Astrocyte (in vitro differentiated cells and primary cell): Measurements from ENCODE around the gene COL12A1.

Source experiments
- EZH2 ChIP-seq: IDR thresholded peaks from 2 replicates; pipeline ENCODE4 v1.6.1; 2012; ENCODE audit warnings: mild to moderate bottlenecking, low read length, inconsistent platforms; ENCODE audit not compliant: insufficient read depth
- TF ChIP-seq, protein P1 (sequence below): IDR thresholded peaks from 2 replicates; pipeline ENCODE4 v1.5.1; 2011; ENCODE audit warnings: low read depth, mild to moderate bottlenecking, inconsistent platforms, low read length, moderate library complexity; ENCODE audit not compliant: insufficient read depth

DNA sequence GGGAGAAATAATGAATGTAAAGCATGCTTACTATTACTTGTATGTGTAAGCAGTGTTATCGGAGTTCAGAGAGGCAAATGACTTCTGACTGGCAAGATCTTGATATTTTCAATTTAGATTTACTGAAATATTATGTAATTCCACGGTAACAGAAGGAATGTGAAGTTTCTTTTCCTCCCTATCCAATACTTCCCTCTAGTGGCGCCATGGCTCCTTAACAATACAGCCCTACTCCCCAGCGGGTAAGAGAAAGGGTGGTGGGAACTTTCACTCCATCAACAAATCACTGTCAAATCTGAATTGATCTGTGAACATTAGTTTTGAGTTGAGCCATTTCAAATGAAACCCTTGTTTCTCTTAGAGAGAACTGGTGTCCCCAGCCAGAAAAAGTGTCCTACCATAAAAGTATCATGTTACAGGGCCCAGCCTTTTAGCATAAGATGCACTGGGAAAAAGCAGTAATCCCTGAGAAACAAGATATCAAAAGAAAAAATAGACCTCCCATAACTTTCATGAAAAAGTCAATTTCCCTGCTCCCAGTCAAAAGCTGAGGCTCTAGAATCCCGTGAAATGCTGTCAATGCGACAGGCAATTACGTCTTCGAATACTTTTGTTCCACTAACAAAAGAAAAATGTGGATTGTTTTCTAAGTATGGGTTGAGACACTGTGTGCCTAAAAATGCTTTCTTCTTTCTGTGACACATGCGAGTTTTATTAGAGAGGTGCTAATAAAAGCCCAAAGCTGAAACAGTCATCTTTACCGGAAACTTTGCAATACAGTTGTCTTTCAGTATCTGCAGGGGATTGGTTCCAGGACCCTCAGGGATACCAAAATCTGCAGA is 24.9 kb upstream of the COL12A1 start:
- TF ChIP-seq, protein P1, sequence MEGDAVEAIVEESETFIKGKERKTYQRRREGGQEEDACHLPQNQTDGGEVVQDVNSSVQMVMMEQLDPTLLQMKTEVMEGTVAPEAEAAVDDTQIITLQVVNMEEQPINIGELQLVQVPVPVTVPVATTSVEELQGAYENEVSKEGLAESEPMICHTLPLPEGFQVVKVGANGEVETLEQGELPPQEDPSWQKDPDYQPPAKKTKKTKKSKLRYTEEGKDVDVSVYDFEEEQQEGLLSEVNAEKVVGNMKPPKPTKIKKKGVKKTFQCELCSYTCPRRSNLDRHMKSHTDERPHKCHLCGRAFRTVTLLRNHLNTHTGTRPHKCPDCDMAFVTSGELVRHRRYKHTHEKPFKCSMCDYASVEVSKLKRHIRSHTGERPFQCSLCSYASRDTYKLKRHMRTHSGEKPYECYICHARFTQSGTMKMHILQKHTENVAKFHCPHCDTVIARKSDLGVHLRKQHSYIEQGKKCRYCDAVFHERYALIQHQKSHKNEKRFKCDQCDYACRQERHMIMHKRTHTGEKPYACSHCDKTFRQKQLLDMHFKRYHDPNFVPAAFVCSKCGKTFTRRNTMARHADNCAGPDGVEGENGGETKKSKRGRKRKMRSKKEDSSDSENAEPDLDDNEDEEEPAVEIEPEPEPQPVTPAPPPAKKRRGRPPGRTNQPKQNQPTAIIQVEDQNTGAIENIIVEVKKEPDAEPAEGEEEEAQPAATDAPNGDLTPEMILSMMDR: peak; percentile 82
- no peak for TF ChIP-seq EZH2
